GM19023 (cell line): ENCODE data around the gene GALNT10.
A peak's percentile ranks its signal among the peaks of the same experiment; 100 is the strongest.

Source experiments
- ATAC-seq: cut with Tn5 transposase; IDR thresholded peaks from one replicate; pipeline ENCODE4 v1.9.1; 2021; ENCODE audit warnings: mild to moderate bottlenecking, moderate library complexity; ENCODE audit not compliant: unreplicated experiment

Gene GALNT10

DNA sequence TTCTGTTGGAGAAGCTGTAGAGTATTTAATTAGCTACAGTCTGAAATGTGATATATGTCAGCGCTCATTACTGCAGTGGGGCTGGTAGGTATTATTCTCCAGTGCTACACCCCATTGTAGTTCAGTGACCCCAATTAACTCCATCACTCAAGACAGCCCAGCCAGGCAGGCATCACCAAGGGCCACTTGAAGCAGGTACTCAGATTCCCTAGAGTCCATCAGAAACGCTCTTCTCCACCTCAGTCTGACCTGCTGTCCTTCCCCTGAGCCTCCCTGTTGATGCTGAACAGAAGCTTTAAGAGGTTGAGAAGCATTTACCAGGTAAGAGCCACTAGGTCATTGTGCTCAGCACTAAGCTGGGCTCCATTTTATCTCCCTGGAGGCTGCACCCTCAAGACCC is 71.8 kb downstream of the GALNT10 start:
- no peak for ATAC-seq

DNA sequence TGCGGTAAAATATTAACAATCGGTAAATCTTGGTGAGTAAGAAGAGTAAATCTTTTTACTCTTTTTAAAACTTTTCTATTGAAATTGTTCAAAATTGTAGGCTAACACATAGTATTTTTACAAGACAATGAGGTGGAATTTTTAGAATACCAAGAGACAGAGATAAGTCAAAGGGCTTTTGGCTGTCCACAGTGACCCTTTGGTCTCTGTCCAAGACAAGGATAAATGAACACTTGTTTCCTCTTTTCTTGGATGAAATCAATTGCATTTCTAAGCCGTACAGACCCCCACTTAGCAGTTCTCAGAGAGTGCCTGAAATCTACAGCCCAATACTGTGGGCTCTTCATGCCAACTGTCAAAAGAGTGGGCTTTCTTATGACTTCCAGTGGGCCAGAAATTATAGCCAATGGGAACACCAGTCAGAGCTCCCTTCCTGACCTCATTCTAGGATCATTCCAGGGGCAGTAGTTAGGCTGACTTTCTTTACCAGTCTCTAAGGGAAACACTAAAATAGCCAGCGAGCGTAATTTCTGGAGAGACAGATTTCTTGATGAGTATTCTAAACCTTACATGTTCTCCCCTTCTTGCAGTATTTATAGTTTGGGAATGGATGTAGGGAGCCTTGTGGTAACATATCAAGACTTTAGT is 74.1 kb downstream of the GALNT10 start:
- no peak for ATAC-seq

DNA sequence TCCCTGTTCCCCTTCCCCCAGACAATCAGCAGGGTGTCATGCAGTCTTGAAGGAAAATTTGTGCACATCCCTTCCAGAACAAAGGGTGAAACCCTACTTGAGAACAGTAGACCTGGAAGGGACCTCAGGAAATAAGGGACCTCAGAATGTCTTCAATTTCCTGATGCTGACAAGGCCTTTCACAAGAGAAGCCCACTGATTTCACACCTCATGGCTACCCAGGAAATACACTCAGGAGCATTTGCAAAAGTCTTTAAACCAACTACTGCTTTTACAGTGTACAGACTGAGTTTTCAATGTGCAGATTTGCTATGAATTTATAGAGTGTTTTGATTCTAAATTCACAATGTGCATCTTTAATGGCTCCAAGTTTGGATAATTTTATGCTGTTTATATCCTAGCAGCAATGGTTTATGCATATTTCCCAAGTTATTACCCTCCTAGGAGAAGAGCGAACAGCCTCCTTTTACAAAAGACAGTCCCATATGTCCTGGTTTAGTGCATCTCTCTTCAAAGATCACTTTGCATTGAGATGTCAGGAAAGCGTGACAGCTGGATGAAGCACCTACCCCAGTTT is 74.8 kb downstream of the GALNT10 start:
- ATAC-seq = no peak

DNA sequence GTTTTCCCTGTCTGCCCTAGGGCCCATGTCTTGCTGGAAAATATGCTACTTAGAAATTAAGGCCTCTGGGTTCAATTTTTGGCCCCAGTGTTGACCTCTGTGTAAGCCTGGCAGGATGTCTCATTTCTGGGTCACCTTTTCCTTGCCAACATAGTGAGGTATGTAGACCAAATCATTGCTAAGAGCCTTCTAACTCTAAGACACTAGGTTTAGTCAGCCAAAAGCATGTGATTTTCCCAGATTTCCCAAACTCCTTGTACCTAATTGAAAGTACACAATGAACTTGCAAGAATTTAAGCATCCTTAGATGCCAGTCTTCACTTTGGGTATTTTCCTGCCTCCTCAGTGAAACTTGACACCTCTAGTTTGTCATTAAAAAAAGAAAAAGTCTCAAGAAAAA is 77.0 kb downstream of the GALNT10 start:
- no peak for ATAC-seq

DNA sequence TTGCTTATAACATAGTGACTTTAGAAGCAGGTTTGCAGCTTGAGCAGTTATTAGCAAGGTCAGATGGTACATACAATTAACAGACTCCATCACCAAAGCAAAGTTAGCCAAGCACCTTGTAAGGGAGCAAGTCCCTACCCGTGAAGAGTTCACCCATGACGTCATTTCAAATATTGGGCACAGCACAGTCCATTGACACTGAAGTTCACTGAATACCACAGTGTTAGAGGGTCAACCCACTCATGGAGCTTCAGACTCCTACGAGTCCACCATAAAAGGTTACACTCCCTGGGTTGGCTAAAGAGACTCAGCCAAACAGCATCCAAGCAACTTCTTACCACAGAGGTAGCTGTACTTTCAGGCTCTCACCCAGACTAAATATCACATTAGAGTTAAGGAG is 77.5 kb downstream of the GALNT10 start:
- no peak for ATAC-seq

DNA sequence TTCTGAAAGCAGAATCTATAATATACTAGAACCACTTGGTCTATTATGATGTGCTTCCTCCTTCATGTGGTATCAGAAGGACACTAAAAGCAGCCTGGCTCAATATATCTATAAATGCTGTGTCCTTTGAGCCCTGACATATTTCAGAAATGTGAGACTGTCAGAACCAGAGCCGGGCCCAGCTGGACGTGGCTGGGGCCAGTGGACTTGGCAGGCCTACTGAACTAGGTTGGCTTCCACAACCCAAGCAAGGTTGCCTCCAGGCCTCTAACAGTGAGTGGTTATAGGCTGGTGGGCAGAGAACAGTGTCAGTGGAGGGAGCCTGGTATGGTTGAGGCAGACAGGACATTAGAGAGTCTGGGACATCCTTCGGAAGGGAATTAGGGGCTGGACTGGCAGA is 78.9 kb downstream of the GALNT10 start:
- no peak for ATAC-seq

DNA sequence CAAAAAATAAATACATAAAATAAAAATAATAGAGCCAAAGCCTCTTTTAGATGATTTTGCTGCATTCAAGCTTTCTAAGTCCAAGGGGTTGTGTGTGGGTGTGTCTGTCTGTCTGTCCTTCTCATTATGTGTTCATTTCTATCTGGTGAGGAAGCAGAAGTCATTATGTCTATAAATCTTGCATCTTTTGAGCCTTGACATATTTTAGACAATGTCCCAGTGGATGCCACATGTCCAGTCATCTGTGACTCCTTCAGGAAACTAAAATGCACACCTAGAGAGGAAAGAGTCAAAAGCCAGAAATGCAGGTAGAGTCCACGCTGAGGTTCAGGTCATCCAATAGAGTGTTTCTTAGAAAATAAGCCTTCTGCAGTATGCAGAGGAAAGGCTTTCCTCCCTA is 80.9 kb downstream of the GALNT10 start:
- no peak for ATAC-seq

DNA sequence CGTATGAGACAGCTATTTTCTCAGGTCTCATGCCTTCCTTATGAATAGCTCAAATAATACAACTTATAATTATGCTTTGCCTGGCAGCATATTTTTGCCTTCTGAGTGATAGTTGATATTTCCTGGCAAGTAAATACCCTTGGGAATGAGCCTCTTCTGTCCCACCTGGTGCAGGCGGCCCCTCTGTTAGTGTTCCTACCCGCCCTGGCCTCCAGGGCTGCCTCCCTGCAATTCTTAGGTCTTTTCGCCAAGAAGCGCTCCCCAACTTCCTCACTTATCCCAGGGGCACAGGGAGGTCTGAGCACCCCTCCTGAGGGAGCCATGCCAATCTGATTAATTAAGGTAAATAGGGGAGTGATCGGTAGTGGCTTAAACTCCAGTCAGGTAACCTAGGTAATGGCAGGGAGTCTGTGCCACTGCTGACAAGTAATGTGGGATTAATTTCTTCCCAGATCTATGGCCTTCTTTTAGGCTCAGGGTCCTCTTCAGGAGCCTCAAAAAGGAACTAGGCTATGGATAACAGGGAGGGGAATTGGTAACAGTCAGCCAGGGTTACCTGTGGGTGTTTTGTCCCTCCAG is 81.5 kb downstream of the GALNT10 start:
- ATAC-seq = no peak

DNA sequence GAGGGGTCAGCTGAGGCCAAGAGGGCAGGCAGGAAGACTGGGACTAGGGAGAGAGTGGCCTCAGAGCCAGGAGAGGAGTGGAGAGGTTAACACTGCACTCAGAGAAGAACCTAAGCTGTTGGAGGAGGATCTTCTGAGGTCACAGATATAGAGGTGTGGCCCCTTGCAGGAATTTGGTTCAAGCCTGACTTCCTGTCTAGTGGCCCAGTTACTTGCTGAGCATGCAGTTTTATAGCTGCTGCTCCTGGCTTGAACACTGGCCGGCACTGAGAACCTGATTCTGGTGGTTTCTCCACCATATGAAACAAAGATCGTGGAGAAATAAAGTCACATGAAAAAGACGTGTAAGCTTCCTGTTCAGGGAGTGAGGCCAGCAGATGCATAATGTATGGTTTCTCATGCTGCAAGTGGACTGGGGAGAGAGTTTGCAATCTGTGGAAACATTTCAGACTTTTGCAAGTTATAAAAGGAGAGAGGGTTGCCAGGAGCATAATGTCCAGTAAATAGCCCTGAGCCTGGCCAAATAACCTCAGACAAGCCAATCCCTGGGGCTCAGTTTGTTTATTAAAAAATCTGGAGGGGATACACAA is 82.6 kb downstream of the GALNT10 start:
- peak; percentile 44 for ATAC-seq

DNA sequence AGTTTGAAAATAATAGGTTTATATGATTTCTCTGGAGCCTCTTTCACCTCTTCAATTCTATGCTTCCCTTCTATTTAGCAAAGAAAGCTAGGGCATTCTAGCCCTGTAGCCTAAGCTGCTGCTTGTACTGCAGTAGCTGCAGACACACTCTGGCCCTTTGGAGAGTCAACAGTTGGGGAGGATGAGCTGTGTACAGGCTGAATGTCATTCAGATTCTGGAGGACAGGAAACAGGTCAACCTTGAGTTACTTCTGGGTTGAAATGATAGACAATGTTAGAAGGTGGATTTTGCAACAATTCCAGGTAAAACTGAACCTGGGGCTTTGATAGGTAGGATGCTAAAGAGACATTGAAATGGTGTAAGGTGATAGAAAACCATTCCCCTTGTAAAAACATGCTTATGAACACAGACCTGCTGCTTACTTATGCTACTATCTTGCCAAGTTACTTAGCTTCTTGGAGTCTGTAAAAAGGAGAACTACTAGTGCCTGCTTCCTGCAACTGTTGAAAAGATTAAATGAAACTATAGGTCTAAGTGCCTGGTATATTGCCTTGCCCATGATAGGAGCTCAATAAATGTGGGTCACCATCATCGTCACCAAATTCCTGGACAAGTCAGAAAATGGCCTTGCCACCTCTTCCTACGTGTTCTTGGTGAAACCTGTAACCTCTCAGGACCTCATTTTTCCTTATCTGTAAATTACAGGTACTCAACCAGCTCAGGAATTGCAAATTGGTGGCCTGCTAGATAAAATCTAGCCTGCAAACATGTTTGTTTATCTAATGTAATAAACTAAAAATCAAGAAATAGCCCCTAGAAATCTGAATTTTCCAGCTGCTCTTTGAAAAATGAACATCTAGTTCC is 83.7 kb downstream of the GALNT10 start:
- no peak for ATAC-seq

DNA sequence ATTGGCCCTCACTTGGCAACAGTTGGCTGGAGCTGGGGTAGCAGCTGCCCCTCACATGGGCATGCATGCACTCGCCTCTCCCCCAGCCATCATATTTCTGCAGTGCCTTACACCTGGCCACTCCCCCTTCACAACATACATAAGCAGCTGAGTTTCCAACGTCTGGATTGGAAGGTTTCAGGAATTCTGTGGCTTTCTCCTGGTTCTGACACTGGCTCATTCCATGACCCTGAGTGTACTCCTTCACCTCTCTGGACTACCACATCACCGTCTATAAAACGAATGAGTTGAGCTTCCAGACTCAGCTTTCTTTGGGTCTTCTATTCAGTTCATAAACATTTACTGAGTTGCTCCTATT is 84.3 kb downstream of the GALNT10 start:
- no peak for ATAC-seq

DNA sequence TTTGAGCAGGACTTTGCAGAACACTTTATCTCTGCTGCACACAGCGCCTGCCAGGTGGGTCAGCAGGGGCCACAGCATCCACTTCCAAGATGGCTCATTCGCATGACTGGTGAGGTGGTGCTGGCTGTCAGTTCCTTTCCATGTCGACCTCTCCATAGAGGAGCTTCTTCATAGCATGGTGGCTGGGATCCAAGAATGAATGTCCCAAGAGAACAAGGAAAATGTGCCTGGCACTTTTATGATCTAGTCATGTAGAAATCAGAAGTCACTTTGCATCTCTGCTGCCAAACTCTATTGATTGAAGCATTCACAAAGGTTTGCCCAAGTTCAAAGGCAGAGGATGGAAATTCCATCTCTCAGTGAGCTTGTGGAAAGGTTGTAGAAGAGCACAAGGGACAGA is 85.0 kb downstream of the GALNT10 start:
- no peak for ATAC-seq

DNA sequence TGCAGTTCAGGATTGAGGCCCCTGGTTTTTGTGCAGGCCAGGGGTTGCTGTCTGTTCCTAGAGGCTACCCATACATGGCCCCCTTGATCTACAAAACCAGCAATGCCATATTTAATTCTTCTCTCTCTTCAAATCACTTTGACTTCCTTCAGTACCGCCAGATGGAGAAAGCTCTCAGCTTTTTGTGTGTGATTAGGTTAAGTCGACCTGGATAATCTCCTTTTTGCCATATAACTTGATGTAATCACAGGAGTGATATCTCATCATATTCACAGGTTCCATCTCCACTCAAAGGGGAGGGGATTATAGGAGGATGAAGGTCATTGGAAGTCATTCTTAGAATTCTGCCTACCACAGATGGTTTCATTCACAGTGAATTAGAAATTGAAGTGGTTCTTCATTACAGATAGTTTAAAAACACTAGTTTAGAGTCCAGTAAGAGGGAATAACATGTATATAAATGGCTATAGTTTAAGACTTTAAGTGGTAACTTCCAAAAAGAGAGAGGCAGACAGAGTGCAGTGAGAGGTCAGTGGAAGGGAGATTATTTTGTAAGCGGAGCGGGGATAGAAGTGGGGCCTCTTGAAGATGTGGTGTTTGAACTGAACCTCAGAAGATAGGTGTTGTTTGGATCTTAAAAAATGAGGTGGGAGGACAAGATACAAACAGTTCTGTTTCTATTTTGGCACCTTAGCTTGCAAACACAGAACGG is 85.9 kb downstream of the GALNT10 start:
- no peak for ATAC-seq

DNA sequence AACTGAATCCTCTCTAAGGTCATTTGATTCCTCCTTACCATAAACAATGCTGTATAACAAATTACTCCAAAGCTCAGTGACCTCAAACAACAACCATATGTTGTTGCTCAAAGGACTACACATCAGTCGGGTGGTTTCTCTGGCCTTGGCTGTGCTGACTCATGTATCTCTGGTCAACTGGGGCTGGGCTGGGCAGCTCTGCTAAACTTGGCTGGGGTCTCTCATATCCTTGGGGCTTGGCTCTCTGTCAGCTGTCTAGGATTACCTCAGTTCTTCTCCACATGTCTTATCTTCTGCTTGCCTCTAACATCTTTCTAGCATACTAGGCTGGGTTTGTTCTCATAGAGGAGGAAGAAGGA is 86.4 kb downstream of the GALNT10 start:
- ATAC-seq = no peak

DNA sequence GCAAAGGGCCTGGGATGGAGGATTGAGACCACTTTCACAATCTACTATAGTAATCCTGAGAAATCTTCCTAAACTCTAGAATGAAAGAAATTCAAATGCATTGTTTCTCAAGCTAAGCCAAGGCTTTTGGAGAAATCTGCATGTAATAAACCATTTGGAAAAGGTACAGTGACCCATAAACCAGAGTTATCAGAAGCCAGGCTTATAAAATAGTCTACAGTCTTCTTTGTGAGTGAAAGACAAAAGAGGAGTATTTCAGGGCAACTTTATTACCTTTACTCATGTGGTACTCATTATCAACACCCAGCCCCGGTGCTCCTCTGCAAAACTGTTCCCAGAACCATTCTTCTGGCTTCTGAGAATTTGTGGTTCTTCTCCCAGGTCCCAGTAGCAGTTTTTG is 87.0 kb downstream of the GALNT10 start:
- no peak for ATAC-seq

DNA sequence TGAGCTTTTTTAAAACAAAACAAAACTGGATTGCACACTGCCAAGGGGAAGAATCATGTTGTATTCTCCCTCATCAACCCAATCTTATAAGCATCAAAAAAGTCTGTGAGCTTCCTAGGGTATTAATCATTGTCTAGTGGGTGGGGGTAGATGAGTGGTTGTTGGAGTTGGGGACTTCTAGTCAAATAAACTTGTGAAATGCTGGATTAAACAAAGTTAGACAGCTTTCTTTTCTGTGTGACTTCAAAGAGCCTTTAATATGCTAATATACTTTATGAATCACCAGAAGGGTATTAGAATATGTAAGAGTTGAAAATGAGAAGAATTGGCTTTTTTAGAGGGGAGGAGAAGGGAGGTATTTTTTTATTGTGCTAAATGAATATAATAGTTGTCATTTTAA is 87.7 kb downstream of the GALNT10 start:
- ATAC-seq = no peak

DNA sequence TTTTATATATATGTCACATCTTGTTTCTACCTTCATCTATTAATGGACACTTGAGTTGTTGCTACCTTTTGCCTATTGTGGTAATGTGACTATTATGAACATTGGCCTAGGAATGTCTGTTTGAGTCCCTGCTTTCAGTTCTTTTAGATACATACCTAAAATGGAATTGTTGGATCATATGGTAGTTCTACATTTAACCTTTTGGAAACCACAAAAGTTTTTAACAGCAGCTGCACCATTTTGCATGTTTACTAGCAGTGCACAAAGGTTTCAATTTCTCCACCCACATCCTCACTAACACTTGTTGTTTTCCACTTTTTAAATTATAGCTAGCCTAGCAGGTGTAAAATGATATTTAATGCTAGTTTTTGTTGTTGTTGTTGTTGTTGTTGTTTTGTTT is 88.4 kb downstream of the GALNT10 start:
- ATAC-seq = peak; percentile 41

DNA sequence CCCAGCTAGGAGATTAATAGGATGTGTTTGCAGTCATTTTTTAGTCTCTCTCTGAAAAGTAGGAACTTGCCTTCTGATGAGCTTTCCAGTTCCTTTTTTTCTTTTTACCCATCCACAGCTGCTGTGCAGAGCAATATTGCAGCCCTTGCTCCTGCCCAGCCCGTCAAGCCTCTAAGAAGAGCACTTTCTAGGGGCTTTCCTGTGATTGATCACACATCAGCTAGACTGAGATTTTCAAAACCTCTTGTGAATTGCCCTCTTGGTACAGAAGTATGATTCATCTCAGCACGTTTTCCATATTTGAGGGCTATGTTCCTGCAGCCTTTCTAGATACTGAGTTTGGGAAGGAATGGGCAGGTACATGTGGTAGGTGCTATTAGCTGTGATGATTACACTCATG is 93.9 kb downstream of the GALNT10 start:
- ATAC-seq = peak; percentile 94

DNA sequence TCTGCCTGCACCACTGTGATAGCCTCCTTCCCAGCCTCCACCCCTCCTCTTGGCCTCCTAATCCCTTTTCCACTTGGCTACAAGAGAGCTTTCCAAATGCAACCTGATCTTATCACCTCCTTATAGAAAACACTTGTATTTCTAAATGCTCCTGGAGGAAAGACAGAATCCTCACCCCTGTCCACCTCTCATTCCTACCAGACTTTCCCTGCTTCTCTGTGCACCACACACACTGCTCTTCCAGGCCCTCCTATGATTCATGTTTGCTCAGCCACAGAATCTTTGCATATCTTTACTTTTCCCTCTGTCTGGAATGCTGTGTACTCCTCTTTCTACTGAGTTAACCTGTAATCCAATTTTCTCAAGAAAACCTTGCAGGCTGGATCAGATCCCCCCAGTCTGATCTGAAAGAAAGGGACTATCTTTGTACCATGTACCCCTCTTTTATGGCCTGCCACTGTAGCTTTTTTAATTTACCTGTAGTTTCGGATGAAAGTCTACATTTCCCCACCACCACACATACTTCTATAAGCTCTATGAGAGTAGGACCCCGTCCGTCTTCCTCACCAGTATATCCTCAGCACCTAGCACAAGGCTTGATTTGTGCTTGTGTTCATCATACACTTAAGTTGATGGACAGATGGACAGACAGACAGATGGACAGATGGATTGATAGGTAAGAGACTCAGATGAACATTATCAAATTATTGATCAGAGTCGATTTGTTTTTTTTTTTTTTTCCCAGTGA is 95.3 kb downstream of the GALNT10 start:
- no peak for ATAC-seq

DNA sequence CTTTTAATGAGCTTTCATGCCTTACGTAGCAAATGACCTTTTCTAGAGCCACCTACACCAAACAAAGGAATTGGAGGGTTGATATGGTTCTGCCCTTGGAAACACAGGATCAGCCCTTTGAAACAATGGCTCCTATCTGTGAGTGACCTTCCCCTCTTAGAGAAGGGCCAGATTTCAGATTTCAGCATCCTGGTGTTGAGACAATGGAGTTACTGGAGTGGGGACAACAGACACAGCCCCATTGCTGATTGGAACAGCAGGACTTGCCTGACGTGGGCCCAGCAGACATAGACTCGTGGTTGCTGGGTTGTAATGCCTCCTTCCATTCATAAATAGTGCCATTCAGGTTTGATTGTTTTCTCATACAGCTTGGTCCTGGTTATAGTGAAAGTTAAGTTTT is 96.0 kb downstream of the GALNT10 start:
- no peak for ATAC-seq
